NCI-H2227 (cell line): Measurements from ENCODE around the gene ADRB1.
A peak's percentile ranks its signal among the peaks of the same experiment; 100 is the strongest.

ENCODE experiments used
- DNase-seq: peaks from one replicate; lab custom pipeline; 2025; ENCODE audit not compliant: unreplicated experiment; lab: John Stamatoyannopoulos, UW

Gene ADRB1

GRCh38 chr10:114043532-114044246 is at the start of gene ADRB1:
Gene ADRB1 (plus strand): TSS chr10:114043866. CDS start chr10:114044133, 267 bp downstream.
- peak; percentile 84 for DNase-seq

- no peak for DNase-seq
Observed at GRCh38 chr10:113995201-113995600, 48.5 kb upstream of the ADRB1 start.

- DNase-seq = no peak
Observed at GRCh38 chr10:113997428-113997827, 46.2 kb upstream of the ADRB1 start.

GRCh38 chr10:113999531-113999930 is 44.1 kb upstream of the ADRB1 start:
- no peak for DNase-seq

GRCh38 chr10:114000457-114001010 is 43.1 kb upstream of the ADRB1 start:
- DNase-seq = no peak

- no peak for DNase-seq
Observed at GRCh38 chr10:114002422-114002821, 41.2 kb upstream of the ADRB1 start.

- DNase-seq = no peak
Observed at GRCh38 chr10:114003161-114003941, 40.3 kb upstream of the ADRB1 start.

GRCh38 chr10:114009281-114009996 is 34.2 kb upstream of the ADRB1 start:
- no peak for DNase-seq

GRCh38 chr10:114010316-114010715 is 33.4 kb upstream of the ADRB1 start:
- no peak for DNase-seq

- no peak for DNase-seq
Observed at GRCh38 chr10:114012650-114013049, 31.0 kb upstream of the ADRB1 start.

GRCh38 chr10:114015708-114016107 is 28.0 kb upstream of the ADRB1 start:
- DNase-seq = no peak

- DNase-seq = no peak
Observed at GRCh38 chr10:114017271-114017670, 26.4 kb upstream of the ADRB1 start.

- no peak for DNase-seq
Observed at GRCh38 chr10:114017873-114018272, 25.8 kb upstream of the ADRB1 start.

GRCh38 chr10:114019226-114019625 is 24.4 kb upstream of the ADRB1 start:
- no peak for DNase-seq

GRCh38 chr10:114021154-114021553 is 22.5 kb upstream of the ADRB1 start:
- no peak for DNase-seq

- no peak for DNase-seq
Observed at GRCh38 chr10:114021717-114022680, 21.7 kb upstream of the ADRB1 start.

GRCh38 chr10:114022766-114023597 is 20.7 kb upstream of the ADRB1 start:
- no peak for DNase-seq

- DNase-seq = no peak
Observed at GRCh38 chr10:114024876-114025610, 18.6 kb upstream of the ADRB1 start.
